Upper lobe of left lung (tissue), 4 donors: ENCODE measurements around the gene S100A1.

ENCODE experiments used
- POLR2A ChIP-seq, 4 donors: fragments of 450-650 bp; IDR thresholded peaks; one replicate each; pipeline ENCODE4 v1.5.1; 2016 to 2017; ENCODE audit warnings: antibody characterized with exemption in 4 of 4, mild to moderate bottlenecking in 2 of 4
- TF ChIP-seq, protein P1 (sequence below), 6 experiments: fragments of 450-650 bp in 4 of 6; fragments of 200-600 bp in 2 of 6; sonication (generic) in 2 of 6; IDR thresholded peaks; one replicate each; pipeline ENCODE4 v1.5.1; 2016 to 2019; ENCODE audit warnings: antibody characterized with exemption in 6 of 6

DNA sequence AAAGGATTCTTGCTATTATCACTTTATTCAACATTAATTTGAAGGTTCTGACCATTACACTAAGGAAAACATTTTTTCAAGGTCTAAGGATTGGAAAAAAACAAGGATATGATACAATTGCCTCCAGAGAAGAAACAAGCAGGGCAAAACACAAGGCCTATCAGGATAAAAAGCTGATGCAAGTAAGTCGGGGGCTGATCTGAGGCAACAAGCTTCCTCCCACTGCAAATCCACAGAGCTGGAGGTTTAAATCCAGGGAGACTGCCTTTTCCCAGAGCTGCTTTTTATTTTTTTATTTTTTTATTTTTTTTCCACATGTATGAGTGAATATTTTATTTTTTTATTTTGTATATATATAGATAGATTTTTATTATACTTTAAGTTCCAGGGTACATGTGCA lies 43.2 kb upstream of the S100A1 start:
- TF ChIP-seq, protein P1, sequence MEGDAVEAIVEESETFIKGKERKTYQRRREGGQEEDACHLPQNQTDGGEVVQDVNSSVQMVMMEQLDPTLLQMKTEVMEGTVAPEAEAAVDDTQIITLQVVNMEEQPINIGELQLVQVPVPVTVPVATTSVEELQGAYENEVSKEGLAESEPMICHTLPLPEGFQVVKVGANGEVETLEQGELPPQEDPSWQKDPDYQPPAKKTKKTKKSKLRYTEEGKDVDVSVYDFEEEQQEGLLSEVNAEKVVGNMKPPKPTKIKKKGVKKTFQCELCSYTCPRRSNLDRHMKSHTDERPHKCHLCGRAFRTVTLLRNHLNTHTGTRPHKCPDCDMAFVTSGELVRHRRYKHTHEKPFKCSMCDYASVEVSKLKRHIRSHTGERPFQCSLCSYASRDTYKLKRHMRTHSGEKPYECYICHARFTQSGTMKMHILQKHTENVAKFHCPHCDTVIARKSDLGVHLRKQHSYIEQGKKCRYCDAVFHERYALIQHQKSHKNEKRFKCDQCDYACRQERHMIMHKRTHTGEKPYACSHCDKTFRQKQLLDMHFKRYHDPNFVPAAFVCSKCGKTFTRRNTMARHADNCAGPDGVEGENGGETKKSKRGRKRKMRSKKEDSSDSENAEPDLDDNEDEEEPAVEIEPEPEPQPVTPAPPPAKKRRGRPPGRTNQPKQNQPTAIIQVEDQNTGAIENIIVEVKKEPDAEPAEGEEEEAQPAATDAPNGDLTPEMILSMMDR (IDR thresholded peaks at IDR 0.05), result no peak
- TF ChIP-seq POLR2A (IDR thresholded peaks at IDR 0.05), result no peak
